NCI-H2227 (cell line): ENCODE results near the gene TERC.

ENCODE experiments used
- DNase-seq: peaks from one replicate; lab custom pipeline; 2025; ENCODE audit not compliant: unreplicated experiment; lab: John Stamatoyannopoulos, UW

TERC gene

DNA sequence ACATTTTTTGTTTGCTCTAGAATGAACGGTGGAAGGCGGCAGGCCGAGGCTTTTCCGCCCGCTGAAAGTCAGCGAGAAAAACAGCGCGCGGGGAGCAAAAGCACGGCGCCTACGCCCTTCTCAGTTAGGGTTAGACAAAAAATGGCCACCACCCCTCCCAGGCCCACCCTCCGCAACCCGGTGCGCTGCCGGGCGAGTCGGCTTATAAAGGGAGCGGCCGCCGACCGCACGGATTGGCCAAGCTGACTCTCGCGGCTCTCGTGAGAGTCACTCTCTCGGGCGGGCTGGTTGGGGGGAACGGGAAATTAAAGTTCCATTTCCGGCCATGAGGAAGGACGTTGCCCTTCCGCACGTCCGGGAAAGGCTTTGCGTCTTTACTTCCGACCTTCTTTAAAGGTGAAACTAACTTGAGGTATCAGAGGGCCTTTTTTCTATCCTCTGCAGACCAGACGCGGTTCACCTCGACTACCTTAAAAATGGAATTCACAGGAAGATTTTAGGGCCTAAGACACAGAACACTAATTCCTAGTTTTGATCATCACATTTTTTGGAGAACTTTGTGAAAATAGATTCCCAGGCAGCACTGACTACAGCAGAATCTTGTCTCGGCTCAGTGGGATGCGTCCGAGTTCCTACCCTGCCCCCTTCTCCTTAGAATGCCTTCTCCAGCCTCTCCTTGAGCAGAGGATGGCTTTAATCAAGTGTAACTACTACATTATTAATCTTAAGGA, at the start of gene TERC:
TSS of gene TERC (minus strand) at position 179 of the 731 bp plus-strand sequence.
- peak; percentile 98 for DNase-seq

DNA sequence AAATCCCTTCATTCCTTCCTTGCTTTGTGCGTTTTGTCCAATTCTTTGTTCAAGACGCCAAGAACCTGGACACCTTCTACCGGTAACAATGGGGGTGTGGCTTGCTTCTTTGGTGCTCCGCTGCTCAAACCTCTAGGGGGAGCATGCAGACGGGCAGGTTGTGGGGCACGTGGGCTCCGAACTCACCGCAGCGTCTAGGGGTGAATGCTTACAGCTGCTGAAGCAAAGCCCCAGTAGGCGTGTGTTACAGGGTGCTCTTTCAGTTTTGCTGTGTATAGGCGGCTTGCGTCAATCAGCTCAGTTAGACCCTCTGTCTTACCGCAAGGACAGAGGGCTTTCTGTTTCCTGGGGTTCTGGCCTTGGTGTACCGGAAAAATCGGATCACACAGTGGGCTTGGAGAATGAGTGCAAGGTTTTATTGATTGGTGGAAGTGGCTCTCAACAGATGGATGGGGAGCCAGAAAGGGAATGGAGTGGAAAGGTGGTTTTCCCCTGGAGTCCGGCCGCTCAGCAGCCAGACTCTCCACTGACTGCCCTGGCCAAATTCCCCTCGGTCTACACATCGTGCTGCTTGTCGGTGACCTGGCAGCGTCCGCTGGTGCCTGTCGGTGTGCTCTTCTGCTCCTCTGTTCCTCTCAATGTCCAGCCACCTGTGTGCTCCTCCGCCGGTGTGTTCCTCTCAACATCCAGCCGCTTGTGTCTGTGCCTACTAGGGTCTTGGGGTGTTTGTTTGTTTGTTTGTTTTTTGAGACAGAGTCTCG, 49.1 kb upstream of the TERC start:
- no peak for DNase-seq

DNA sequence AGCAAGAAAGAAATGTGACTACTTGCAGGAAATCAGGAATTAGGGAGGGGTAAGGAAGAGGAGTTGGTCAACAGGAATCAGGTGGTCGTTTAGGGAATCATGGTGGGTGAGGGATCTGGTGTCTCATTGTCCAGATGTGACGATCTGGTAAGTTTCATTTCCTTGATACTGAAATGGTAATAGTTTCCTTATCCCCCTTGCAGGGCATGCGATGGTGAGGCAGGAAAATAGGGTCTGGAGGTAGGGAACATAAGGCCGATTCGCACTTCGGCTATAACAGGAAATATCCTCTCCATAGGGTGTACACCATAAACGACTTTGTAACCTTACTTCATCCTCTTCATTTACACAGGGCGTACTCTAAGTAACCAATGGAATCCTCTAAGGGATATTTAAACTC, 48.4 kb upstream of the TERC start:
- DNase-seq = no peak

DNA sequence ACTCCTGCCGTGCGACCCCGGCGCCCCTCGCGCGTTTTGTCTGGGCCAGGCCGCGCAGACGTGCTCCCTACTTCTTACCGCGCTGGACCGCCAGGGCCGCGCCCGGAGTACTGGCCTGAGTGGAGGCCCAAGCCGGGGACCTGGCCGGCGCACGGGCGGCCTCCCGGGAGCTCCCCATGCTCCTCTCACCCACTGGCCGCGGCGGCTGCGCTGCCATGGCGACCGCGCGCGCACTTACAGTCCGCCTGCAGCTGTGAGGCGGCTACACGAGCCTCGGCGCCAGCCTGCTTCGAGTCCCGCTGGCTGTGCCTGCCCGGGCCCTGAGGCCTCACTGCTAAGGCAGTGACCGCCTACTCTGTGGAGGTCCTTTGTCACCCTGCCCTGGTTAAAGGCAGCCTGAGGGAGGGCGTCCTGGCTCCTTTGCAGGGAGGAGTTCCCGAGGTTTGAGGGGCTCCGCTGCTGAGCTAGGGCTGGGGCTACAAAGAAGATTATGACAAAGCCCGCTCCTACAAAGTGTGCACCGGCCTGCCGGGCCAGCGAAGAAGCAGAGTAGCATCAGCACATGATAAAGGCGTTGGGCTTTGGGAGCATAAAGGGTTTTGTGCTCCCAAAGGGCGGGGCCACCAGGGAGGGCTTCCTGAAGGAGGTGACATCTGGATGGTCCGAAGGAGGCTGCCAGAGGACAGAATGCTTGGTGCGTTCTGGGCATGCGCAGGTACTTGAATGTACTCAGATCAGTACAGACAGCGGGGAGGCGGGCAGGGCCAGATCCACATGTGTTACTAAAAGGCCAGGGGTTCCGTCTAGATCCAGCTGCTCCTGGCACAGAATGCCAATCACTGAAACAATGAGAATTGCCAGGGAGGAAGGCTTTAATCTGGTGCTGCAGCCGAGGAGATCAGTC, 47.7 kb upstream of the TERC start, which contains the start of the genes LRRC34 and LRRIQ4:
TSS of gene LRRC34 (minus strand) at position 573 of the 904 bp plus-strand sequence. CDS start at position 217, 356 bp downstream.
TSS of gene LRRIQ4 (plus strand) at position 539 of the 904 bp plus-strand sequence. CDS start 9,052 bp downstream, outside the sequence.
- DNase-seq = peak; percentile 76

DNA sequence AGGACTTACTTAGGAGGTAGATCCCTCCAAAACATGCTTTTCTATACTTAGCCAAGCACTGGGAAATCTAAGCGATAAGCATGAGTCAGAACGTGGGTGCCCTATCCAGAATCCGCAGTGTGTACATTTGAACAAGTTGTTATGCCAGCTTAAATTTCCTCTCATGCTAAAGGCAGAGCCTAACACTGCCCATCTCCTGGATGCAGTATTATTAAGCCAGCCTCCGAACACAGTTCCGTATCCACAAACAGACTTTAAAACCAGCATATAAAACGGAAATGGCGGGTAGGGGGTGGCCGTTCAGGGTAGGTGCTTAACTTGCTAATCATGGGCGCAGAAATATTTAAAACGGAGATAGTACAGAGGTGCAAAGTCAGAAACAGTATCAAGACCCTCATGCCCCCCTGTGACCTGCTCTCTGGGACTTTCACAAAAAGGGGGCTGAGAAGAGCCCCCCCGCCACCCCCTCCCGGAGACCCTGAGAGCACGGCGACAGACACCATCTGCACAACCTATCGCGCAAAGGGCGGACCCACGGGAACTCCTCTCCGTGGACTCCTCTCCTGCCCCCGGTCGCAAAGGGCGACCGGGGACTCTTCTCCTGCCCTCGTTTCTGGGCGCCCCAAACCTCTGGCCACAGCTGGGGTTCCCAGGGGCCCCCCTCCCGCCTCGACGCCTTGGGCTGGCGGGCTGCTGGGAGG, 46.9 kb upstream of the TERC start:
- peak; percentile 58 for DNase-seq

DNA sequence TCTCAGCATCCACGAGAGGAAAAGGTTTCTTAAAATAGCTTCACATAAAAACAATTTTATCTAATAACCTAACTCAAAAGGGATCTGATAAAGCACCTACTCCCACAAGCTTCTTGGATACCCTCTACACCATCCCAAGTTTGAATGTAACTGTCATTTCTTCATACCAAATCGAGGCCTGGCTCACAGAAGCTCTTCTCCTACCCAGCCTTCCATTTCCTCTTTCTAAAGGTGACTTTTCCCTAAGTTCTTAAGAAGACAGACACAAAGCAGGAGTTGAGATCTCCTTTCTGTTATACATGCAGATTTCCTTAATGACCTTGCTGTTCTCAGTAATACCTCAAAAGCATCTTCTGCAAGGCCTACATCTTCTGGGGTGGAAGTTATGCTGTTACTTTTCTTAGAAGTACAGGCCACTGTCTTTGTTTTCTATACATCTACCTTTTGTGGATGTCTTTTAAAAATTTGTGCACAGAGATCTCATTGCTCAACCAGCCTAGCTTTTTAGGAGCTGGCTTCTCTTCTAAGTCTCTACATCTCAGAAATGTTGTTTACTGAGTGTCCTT, 44.5 kb upstream of the TERC start:
- DNase-seq = no peak

DNA sequence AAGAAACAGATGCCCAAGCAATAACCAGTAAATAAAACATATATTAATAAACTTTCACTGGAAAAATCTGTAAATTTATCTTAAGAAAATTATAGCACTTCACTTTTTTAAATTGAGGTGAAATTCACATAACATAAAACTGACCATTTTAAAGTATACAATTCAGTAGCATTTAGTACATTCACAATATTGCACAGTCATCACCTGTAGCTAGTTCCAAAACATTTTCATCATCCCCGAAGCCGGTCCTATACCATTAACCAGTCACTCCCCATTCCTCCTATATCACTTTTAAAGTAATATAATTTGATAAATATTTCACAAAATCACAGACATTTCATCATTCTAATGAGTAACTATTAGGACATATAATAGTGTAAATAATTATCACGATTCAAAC, 39.8 kb upstream of the TERC start:
- no peak for DNase-seq

DNA sequence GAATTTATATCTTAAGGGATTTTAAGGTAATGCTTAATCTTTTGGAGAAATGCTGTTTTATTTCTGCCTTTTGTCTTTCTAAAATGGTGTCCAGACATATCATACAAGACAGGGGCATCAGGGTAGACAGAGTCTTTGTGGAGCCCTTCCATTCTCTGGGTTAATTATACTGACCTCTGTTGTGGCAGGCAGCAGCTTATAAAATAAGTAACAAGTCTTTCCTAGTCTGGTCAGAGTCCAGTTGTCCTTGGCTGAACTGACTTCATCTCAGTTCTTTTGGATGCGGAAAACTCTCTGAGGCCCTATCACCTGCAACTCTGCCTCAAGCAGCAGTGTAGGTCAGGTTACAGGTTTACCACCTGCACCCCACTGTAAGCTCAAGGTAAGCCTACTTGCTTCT, 27.5 kb upstream of the TERC start:
- no peak for DNase-seq

DNA sequence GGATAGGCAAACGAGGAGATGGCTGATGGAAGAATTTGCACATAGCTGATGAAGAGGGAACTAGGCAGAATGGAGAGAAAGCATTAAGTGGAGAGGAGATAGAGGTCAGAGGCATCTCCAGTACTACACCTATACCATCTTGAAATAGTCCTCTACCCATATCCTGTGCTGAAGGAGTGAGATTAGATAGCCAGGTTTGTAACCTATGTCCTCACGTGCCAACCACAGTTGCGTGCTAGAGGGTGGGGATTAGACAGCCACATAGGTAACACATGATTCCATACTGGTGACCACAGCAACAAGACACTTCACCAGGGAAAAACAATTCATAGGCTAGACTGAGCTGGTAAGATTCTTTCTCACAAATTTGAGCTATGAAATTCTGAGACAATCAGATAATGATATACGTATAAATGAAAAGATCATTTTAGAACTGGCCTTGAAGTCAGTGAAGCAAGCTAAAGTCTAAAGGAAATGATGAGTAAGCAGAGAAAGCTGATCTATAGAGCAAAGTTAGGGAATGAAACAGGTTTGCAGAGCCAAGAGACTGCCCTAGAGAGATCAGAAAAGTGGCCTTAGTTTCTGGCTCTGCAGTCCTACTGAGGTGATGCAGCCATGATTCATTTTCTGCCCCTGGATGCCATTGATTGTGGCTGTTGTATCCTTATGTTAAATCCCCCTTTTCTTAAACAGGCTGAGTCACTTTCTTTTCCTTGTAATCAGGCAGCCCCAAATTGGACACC, 26.0 kb upstream of the TERC start:
- no peak for DNase-seq

DNA sequence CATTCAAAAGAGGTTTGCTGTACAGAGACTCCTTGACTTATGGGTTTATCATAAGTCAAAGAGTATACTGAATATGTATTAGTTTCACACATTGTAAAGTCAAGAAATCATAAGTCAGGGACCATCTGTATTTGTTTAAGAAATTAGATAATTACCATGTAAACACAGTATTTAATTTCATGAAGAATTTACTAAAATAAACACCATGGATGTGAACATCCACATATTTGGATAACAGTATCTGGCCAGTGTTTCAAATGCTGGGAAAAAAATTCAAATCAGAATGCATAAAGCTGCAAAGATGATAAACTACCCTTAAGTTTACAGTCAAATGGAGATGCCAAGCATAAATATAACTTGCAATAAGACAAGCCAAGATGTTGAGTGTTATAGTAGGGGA, 25.4 kb upstream of the TERC start:
- no peak for DNase-seq

DNA sequence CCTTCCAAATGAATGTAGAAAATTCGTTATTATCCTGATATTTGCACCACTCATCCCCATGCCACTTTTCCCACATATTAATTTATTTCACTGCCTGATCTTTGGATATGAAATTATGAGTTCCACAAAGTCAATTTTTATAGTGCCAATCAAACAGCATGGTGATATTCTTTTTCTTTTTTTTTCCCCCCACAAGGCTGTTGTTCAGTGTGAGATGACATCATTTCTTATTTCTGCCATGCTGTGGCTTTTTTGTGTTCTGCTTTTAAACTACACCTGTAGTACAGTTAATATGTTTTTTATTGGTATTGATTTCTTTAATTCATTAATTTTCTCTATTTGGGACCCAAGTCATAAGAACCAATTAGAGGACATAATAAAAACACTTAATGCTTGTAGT, 22.9 kb upstream of the TERC start:
- no peak for DNase-seq

DNA sequence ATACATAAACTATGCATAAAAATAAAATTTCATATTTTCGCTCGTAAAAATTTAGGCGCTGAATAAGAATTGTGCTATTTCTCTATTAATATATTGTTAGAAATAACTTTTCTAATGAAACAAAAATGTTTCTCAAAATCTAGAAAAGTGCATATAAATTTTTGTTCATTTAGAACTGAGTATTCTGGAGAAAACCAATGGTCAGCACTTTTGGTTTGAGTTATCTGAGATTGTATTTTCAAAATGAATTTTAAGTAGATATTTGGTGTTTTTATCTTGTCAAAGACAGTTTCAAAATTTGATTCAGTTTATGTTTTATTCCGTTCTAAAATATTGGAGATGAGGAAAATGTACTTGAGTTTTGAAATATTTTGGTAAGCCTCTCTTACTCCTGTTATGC, 22.3 kb upstream of the TERC start:
- DNase-seq = no peak

DNA sequence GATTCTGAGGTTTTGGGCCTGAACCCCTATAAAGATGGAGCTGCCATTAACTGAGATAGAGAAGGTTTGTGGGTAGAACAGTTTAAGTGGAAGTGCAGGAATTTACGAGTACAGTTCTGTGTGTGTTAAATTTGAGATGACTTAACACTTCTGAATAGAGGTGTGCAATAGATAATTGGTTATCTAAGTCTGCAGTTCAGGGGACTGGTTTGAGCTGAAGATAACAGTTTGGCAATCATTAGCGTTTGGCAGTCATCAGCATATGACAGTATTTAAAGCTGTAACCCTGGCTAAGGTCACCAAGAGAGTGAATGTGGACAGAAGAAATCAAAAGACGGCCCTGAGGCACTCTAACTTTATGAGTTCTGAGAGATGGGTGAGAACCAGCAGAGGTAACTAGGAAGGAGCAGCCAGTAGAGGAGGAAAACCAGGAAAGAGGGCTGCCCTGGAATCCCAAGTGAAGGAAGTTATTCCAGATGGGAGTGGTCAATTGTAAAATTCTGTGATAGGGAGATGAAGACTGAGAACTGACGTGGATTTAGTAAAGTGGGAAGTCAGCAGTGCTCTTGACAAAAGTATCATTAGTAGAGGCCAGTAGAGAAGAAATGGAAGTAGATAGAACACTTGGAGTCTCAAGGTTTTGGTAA, 16.5 kb upstream of the TERC start:
- no peak for DNase-seq

DNA sequence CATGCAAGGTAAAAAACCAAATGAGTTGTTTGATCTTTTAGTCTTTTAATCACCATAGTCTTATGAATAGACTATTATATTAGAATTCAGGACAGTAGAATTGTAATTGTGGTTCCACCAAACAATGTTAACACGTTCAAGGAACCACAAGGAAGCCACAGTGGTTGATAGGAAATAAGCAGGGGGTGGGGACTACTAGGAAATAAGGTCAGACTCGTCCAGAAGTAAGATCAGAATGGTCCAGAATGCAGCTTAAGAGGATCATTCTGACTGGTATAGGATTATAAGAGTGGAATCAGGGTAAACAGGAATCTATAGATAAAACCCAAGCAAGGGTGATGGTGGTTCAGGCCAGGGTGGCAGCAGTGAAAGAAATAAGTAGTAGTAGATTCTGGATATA, 15.9 kb upstream of the TERC start:
- no peak for DNase-seq

DNA sequence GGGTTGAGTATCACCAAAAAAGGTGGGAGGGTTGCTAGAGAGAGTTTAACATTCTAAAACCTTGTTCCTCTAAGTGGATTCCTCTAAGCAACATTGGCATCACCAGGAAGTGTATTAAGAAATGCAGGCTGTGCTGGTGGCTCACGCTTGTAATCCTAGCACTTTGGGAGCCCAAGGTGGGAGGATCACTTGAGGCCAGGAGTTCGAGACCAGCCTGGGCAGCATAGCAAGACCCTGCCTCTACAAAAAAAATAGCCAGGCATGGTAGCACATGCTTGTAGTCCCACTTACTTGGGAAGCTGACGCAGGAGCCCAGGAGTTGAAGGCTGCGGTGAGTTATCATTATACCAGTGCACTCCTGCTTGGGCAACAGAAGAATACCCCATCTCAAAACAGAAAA, 13.0 kb upstream of the TERC start:
- no peak for DNase-seq

DNA sequence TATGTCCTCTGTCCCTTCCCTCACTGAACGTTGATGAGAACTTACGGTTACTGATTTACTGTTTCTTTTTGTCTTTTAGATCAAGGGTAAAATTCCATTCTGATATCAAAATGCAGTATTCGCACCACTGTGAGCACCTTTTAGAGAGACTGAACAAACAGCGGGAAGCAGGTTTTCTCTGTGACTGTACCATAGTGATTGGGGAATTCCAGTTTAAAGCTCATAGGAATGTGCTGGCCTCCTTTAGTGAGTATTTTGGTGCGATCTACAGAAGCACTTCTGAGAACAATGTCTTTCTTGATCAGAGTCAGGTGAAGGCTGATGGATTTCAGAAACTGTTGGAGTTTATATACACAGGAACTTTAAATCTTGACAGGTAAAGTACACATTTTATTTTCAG, 9.3 kb upstream of the TERC start:
- no peak for DNase-seq

DNA sequence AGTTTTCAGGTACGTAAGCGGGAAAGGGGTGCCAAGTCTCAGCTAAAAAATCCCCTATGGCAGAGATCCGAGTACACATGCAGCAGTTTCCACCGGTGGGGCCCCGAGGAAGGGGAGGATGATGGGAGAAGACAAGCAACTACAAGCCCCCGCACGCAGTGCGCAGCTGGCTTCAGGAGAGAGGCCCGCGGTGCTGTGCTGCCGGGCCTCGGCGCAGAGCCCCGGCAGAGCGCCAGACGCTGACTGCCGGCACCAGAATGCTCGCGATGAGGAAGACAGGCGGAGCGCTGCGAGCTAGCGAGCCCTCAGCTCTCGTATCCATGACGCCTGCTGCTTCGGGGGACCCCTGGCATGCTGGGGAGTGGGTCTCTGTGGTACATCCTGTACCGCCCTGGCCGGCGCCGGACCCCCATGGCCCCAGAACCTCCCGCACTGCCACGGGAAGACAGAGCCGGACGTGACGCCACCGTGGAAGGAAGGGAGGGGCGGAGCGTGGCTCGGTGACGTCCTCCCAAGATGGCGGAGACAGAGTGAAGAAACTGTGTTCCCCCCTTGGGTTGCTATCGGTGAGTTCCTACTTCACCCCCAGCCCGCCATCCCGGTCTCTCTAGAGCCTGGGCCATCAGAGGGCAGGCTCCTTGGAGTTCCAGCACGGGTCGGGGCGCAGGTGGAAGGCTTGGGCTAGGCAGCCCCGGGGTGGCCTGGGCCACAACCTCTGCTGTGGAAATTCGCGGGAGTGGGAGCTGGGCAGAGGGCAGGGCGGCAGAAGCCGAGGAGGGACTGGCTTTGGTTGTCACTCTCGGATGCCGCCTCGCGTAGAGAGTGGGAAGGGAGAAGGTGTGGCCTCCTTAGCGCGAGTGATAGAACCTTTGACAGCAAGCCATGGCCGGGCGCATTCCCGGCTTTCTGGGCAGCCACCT, 8.3 kb upstream of the TERC start, which contains the start of gene MYNN:
TSS of gene MYNN (plus strand) at position 500 of the 920 bp plus-strand sequence. CDS start 900 bp downstream, outside the sequence.
- peak; percentile 93 for DNase-seq

DNA sequence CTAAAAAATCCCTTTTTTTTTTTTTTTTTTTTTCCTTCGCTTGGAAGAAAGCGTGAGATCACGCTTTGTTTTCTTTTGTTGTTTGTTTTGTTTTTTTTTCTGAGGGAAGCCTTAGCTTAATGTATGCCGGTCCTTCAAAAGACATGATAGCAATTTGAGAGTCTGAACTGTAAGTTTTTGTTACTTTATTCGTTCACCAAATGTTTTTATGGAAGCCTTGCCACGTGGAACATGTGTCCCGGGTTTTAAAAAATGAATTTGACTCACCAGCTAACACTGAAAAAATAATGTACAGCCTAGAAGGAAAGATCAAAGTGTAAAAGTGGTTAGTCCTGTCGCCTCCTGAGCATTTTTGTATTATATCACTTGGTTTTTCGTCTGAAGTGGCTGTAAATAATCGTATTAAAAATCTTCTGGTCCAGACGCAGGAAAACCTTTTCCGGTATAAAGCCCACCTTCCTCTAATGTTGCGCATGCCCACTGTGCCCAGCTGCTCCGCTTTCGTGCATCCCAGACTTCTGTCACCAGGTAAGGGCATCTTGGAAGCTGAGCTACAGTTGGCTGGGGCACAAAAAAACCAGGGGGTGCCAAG, 7.5 kb upstream of the TERC start:
- DNase-seq = peak; percentile 89
